ENCODE results near the gene FOXJ3.

The FOXJ3 gene

GRCh38 chr1:42334240-42335049 is 590 bp downstream of the FOXJ3 start:
- TF ChIP-seq, protein P1, sequence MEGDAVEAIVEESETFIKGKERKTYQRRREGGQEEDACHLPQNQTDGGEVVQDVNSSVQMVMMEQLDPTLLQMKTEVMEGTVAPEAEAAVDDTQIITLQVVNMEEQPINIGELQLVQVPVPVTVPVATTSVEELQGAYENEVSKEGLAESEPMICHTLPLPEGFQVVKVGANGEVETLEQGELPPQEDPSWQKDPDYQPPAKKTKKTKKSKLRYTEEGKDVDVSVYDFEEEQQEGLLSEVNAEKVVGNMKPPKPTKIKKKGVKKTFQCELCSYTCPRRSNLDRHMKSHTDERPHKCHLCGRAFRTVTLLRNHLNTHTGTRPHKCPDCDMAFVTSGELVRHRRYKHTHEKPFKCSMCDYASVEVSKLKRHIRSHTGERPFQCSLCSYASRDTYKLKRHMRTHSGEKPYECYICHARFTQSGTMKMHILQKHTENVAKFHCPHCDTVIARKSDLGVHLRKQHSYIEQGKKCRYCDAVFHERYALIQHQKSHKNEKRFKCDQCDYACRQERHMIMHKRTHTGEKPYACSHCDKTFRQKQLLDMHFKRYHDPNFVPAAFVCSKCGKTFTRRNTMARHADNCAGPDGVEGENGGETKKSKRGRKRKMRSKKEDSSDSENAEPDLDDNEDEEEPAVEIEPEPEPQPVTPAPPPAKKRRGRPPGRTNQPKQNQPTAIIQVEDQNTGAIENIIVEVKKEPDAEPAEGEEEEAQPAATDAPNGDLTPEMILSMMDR (IDR thresholded peaks at IDR 0.05; ENCODE audit: extremely low read depth, missing control alignments), result no peak
- DNase-seq (ENCODE audit: low spot score), result peak; percentile 59

GRCh38 chr1:42333662-42334239 is 1.3 kb downstream of the FOXJ3 start:
- TF ChIP-seq, protein P1 (IDR thresholded peaks at IDR 0.05; ENCODE audit: extremely low read depth, missing control alignments), result no peak
- DNase-seq (ENCODE audit: low spot score), result peak; percentile 35

- DNase-seq (ENCODE audit: low spot score), result no peak
- TF ChIP-seq, protein P1 (IDR thresholded peaks at IDR 0.05; ENCODE audit: extremely low read depth, missing control alignments), result no peak
Observed at GRCh38 chr1:42332877-42333276, 2.2 kb downstream of the FOXJ3 start.

DNA sequence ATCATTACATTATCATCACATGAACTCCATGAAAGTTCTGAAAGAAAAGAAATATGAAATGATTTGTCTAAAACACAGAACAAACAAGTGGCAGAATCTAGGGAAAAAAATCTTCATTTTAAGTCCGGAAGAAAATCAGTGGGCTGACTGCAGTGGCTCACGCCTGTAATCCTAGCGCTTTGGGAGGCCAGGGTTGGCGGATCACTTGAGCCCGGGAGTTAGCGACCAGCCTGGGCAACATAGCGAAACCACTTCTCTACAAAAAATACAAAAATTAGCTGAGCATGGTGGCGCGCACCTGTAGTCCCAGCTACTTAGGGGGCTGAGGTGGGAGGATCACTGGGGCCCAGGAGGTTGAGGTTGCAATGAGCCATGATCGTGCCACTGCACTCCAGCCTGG is 4.8 kb downstream of the FOXJ3 start:
- TF ChIP-seq, protein P1 (IDR thresholded peaks at IDR 0.05; ENCODE audit: extremely low read depth, missing control alignments), result no peak
- DNase-seq (ENCODE audit: low spot score), result no peak

GRCh38 chr1:42328916-42329496 is 6.0 kb downstream of the FOXJ3 start:
- no peak for DNase-seq (ENCODE audit: low spot score)
- TF ChIP-seq, protein P1 (IDR thresholded peaks at IDR 0.05; ENCODE audit: extremely low read depth, missing control alignments), result no peak

- DNase-seq (ENCODE audit: low spot score), result no peak
- TF ChIP-seq, protein P1 (IDR thresholded peaks at IDR 0.05; ENCODE audit: extremely low read depth, missing control alignments), result no peak
Observed at GRCh38 chr1:42328047-42328625, 6.9 kb downstream of the FOXJ3 start.

DNA sequence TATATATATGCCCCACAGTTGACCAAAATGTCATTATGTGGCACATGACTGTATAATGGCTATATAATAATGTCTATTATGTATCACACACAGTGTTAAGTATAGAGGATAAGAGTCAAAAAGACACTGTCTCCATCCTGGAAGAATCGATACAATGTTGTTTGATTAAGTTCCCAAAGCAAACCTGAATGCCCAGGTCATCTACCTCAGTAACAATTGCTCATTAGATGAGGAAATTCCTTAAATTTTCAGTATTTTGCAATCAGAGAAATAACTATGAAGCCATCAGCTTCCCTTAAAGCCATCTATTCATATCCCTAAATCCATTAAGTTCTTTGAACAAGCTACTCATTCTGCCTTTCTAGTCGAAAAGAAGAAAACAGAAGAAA is 10.0 kb downstream of the FOXJ3 start:
- DNase-seq (ENCODE audit: low spot score), result no peak
- TF ChIP-seq, protein P1 (IDR thresholded peaks at IDR 0.05; ENCODE audit: extremely low read depth, missing control alignments), result no peak

Data from GM20000 (cell line).